Stimulated activated CD4-positive, alpha-beta T cell treated with anti-CD3 and anti-CD28 coated beads, Interleukin-1b, Interleukin-23, amount 100 ng/mL, for 24 hours (primary cell): Measurements from ENCODE around the gene STAT3.
"Not testable (repeated sequence)": the region's sequence is repeated elsewhere in the genome, so short reads cannot be mapped to it uniquely, and the experiment has no call there.

Experiments used
- DNase-seq, 4 experiments: peaks; one replicate each; pipeline ENCODE4 v3.0.0-alpha.2; 2020; ENCODE audit warnings: low read depth in 4 of 4, low spot score in 1 of 4

Gene STAT3

GRCh38 chr17:42386777-42387657, 1.2 kb downstream of the STAT3 start:
- no peak for DNase-seq

- no peak for DNase-seq
These were observed 6.3 kb downstream of the STAT3 start for GRCh38 chr17:42381898-42382297.

GRCh38 chr17:42380935-42381334, 7.3 kb downstream of the STAT3 start:
- DNase-seq: no peak

GRCh38 chr17:42378959-42379594, 9.2 kb downstream of the STAT3 start:
- no peak for DNase-seq

GRCh38 chr17:42378359-42378958, 9.8 kb downstream of the STAT3 start:
- no peak for DNase-seq

- DNase-seq: no peak
These were observed 14.3 kb downstream of the STAT3 start for GRCh38 chr17:42373896-42374295.

GRCh38 chr17:42372142-42372541, 16.1 kb downstream of the STAT3 start:
- no peak for DNase-seq

GRCh38 chr17:42368797-42369561, 19.3 kb downstream of the STAT3 start:
- not testable (repeated sequence) for DNase-seq

- not testable (repeated sequence) for DNase-seq
These were observed 19.9 kb downstream of the STAT3 start for GRCh38 chr17:42368310-42368709.

GRCh38 chr17:42366176-42367023, 21.8 kb downstream of the STAT3 start:
- DNase-seq: not testable (repeated sequence)

- peak in 1 of 4 experiments; percentile 25 for DNase-seq
These were observed 23.1 kb downstream of the STAT3 start for GRCh38 chr17:42365136-42365535.

GRCh38 chr17:42363767-42364585, 24.3 kb downstream of the STAT3 start:
- DNase-seq: no peak

GRCh38 chr17:42363231-42363630, 25.0 kb downstream of the STAT3 start:
- no peak for DNase-seq

GRCh38 chr17:42362245-42362961, 25.8 kb downstream of the STAT3 start:
- no peak for DNase-seq

GRCh38 chr17:42361781-42362186, 26.5 kb downstream of the STAT3 start:
- DNase-seq: peak in 2 of 4 experiments; percentile 18 to 38

GRCh38 chr17:42360388-42360787, 27.9 kb downstream of the STAT3 start:
- not testable (repeated sequence) for DNase-seq

- no peak for DNase-seq
These were observed 29.1 kb downstream of the STAT3 start for GRCh38 chr17:42359133-42359532.

- DNase-seq: no peak
These were observed 29.8 kb downstream of the STAT3 start for GRCh38 chr17:42358434-42358833.
